NT2/D1 (cell line): ENCODE results near the gene ERGIC3.
A peak's percentile ranks its signal among the peaks of the same experiment; 100 is the strongest.

ENCODE experiments used
- DNase-seq: peaks from one replicate; pipeline ENCODE4 v3.0.0-alpha.2; 2011; ENCODE audit warnings: low read depth, low spot score
- H3K27me3 ChIP-seq: 2 replicates; pipeline ENCODE4 v1.6.0; 2011; ENCODE audit warnings: mild to moderate bottlenecking; ENCODE audit not compliant: insufficient read length, insufficient read depth
- H3K36me3 ChIP-seq: 2 replicates; pipeline ENCODE4 v1.6.1; 2011; ENCODE audit warnings: mild to moderate bottlenecking, low read length, mixed read lengths; ENCODE audit not compliant: insufficient read depth, insufficient read length
- H3K4me1 ChIP-seq: 2 replicates; pipeline ENCODE4 v1.5.1; 2011; ENCODE audit not compliant: insufficient read depth, insufficient read length
- H3K4me3 ChIP-seq: 2 replicates; pipeline ENCODE4 v1.5.1; 2011; ENCODE audit warnings: low read depth; ENCODE audit not compliant: insufficient read length
- H3K9ac ChIP-seq: 2 replicates; pipeline ENCODE4 v1.6.0; 2011; ENCODE audit warnings: low read depth; ENCODE audit not compliant: insufficient read length
- H3K9me3 ChIP-seq: 2 replicates; pipeline ENCODE4 v1.5.1; 2011; ENCODE audit warnings: mild to moderate bottlenecking, low read length; ENCODE audit not compliant: insufficient read depth
- SUZ12 ChIP-seq: IDR thresholded peaks from 2 replicates; pipeline ENCODE4 v1.6.1; 2011; ENCODE audit not compliant: insufficient read length, insufficient read depth; ENCODE audit errors: extremely low read depth
- YY1 ChIP-seq: IDR thresholded peaks from 2 replicates; pipeline ENCODE4 v1.6.1; 2011; ENCODE audit not compliant: insufficient read length, insufficient read depth
- ZNF274 ChIP-seq: IDR thresholded peaks from 2 replicates; pipeline ENCODE4 v1.6.1; 2011; ENCODE audit warnings: mild to moderate bottlenecking, low read depth, low read length

Gene ERGIC3

DNA sequence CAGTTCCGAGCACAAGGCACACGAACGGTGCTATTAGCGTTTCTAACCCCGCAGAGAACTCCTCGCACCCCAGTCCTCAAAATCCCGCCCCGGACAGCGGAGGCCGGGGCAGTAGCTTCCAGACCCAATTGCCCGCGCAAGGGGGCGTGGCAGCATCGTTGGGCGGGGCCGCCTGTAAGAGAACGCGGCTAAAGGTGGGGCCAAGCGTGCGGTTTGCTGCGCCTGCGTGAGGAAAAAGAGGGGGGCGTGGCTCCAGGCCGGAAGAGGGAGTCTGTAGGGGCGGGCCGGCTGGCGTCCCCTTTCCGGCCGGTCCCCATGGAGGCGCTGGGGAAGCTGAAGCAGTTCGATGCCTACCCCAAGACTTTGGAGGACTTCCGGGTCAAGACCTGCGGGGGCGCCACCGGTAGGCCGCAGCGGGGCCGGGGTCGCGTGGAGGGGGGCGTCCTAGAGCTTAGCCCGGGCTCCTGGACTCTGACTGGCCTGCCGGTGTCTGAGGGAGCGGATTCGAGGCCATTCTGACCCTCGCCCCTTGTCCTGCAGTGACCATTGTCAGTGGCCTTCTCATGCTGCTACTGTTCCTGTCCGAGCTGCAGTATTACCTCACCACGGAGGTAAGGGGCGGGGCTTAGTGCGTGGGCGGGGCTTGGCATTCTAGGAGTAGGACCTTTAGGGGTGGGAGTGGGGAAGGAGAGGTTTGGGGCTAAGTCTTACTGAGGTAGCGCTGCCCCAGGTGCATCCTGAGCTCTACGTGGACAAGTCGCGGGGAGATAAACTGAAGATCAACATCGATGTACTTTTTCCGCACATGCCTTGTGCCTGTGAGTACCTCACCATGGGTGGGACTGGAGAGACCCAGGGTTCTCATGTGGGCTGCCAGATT is at the start of gene ERGIC3:
ERGIC3 (plus strand) TSS at position 296 of the 880 bp plus-strand sequence; CDS start at position 316, 20 bp downstream.
- peak within 1 kb of the TSS; percentile 88 for H3K4me3 ChIP-seq
- peaks cover 5% of the 10 kb centered on the region for H3K4me1 ChIP-seq
- H3K27me3 ChIP-seq: no peaks in the 10 kb centered on the region
- no peak for TF ChIP-seq YY1
- no peak for TF ChIP-seq ZNF274
- no peak for TF ChIP-seq SUZ12
- peak; percentile 98 for DNase-seq
- peak within 1 kb of the TSS; percentile 88 for H3K9ac ChIP-seq
- no peaks in the 10 kb centered on the region for H3K9me3 ChIP-seq
- H3K36me3 ChIP-seq: peaks cover 42% of the 10 kb centered on the region

DNA sequence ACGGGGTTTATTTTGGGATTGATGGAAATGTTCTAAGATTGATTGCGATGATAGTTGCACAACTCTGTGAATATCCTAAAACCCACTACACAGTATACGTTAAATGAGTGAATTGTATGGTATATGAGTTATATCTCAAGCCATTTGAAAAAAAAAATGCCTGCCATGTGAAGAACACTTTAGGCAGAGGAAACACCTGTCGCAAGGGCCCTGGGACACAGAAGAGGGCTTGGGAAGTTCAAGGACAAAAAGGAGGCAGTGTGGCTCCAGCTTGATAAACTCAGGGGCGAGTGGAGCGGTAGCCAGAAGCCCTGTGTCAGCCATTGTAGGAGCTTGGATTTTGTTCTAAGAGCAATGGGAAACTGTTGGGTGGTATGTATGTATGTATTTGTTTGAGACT is 49.5 kb upstream of the ERGIC3 start:
- Histone ChIP-seq H3K27me3 (no peaks in the 10 kb centered on the region), H3K4me3 (no peak overlapping the region), H3K4me1 (no peaks in the 10 kb centered on the region), H3K9me3 (no peaks in the 10 kb centered on the region), H3K36me3 (peaks cover 95% of the 10 kb centered on the region), H3K9ac (no peak overlapping the region)
- DNase-seq: no peak
- TF ChIP-seq YY1: no peak

DNA sequence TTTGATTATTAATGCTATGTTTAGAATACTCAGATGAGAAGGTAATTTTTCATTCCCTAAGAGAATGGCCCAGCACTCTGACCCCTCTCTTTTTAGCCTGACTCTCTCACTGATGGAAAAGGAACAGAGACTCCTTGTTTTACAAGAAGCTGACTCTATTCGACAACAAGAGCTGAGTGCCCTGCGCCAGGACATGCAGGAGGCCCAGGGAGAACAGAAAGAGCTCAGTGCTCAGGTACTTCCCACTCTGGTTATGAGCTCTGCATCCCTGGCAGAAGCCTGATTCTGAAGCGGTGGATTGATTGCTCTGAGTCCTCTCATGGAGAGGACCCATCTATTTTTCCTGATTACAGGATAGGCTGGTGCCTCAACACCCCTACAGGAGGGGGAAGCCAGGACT is 45.4 kb upstream of the ERGIC3 start:
- H3K9me3 ChIP-seq: no peaks in the 10 kb centered on the region
- no peaks in the 10 kb centered on the region for H3K27me3 ChIP-seq
- H3K36me3 ChIP-seq: peaks cover 98% of the 10 kb centered on the region
- H3K9ac ChIP-seq: no peak overlapping the region
- DNase-seq: no peak
- H3K4me3 ChIP-seq: no peak overlapping the region
- H3K4me1 ChIP-seq: no peaks in the 10 kb centered on the region
- no peak for TF ChIP-seq ZNF274
- TF ChIP-seq YY1: no peak
- TF ChIP-seq SUZ12: no peak

- no peaks in the 10 kb centered on the region for H3K4me1 ChIP-seq
- H3K4me3 ChIP-seq: no peak overlapping the region
- no peak overlapping the region for H3K9ac ChIP-seq
- TF ChIP-seq ZNF274 (no peak), SUZ12 (no peak), YY1 (no peak)
- no peak for DNase-seq
- H3K27me3 ChIP-seq: no peaks in the 10 kb centered on the region
- peaks cover 98% of the 10 kb centered on the region for H3K36me3 ChIP-seq
- H3K9me3 ChIP-seq: no peaks in the 10 kb centered on the region
Measured at GRCh38 chr20:35497320-35497719, 44.6 kb upstream of the ERGIC3 start.

DNA sequence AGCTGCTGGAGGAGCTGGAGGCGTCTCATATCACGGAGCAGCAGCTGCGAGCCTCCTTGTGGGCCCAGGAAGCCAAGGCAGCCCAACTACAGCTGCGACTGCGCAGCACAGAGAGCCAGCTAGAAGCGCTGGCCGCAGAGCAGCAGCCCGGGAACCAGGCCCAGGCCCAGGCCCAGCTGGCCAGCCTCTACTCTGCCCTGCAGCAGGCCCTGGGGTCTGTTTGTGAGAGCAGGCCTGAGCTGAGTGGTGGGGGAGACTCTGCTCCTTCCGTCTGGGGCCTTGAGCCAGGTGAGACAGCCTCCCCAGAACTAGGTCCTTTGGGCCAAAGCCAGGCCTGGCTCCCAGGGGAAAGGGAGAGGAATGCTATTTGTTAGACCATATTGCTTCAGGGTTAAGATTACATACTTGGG is 44.1 kb upstream of the ERGIC3 start:
- H3K4me3 ChIP-seq: no peak overlapping the region
- H3K9ac ChIP-seq: no peak overlapping the region
- H3K27me3 ChIP-seq: no peaks in the 10 kb centered on the region
- no peak for DNase-seq
- TF ChIP-seq SUZ12 (no peak), YY1 (no peak), ZNF274 (no peak)
- no peaks in the 10 kb centered on the region for H3K9me3 ChIP-seq
- no peaks in the 10 kb centered on the region for H3K4me1 ChIP-seq
- H3K36me3 ChIP-seq: peaks cover 98% of the 10 kb centered on the region

DNA sequence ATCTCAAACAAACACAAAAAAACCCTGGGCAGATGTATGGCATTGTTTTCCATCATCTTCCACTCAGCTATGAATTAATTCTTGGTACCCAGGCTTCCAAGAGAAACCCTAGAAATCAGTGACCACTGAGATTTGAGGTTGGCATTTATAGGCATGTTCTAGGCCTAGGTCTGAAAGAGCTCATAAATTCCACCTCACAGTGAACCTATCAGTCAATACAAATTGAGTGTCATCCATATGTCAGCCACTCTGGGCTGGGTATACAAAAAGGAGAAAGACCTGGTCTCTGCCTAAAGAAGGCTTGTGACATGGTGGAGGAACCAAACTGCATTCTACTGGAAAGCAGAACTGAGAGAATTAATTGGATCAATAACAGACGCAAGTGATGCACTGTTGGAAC is 42.6 kb upstream of the ERGIC3 start:
- TF ChIP-seq ZNF274: no peak
- TF ChIP-seq SUZ12: no peak
- TF ChIP-seq YY1: no peak
- H3K9me3 ChIP-seq: no peaks in the 10 kb centered on the region
- H3K36me3 ChIP-seq: peaks cover 98% of the 10 kb centered on the region
- no peaks in the 10 kb centered on the region for H3K4me1 ChIP-seq
- H3K4me3 ChIP-seq: no peak overlapping the region
- no peaks in the 10 kb centered on the region for H3K27me3 ChIP-seq
- H3K9ac ChIP-seq: no peak overlapping the region
- no peak for DNase-seq

DNA sequence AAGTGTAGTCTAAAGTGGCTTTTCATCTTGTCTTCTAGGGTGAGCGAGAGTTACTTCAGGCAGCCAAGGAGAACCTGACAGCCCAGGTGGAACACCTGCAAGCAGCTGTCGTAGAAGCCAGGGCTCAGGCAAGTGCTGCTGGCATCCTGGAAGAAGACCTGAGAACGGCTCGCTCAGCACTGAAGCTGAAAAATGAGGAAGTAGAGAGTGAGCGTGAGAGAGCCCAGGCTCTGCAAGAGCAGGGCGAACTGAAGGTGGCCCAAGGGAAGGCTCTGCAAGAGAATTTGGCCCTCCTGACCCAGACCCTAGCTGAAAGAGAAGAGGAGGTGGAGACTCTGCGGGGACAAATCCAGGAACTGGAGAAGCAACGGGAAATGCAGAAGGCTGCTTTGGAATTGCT is 39.5 kb upstream of the ERGIC3 start:
- Histone ChIP-seq H3K36me3 (peaks cover 96% of the 10 kb centered on the region), H3K9ac (no peak overlapping the region), H3K9me3 (no peaks in the 10 kb centered on the region), H3K4me1 (no peaks in the 10 kb centered on the region), H3K4me3 (no peak overlapping the region), H3K27me3 (no peaks in the 10 kb centered on the region)
- no peak for TF ChIP-seq ZNF274
- TF ChIP-seq YY1: no peak
- TF ChIP-seq SUZ12: no peak
- no peak for DNase-seq
